Type B pancreatic cell (in vitro differentiated cells): Measurements from ENCODE around the gene ANKRD23. TPM values are rescaled to one million over a fixed set of nuclear protein-coding genes. Genes with fewer than 3 reads are reported as not detected.

Experiments
- DNase-seq: peaks from one replicate; pipeline ENCODE4 v3.0.0; 2021; ENCODE audit warnings: mixed read lengths; ENCODE audit not compliant: unreplicated experiment; ENCODE audit errors: extremely low spot score
- H3K27ac Mint-ChIP-seq: 2 replicates; pipeline ENCODE4 v1.8.0; 2021; ENCODE audit warnings: mild to moderate bottlenecking, mixed read lengths
- H3K27me3 Mint-ChIP-seq: 2 replicates; pipeline ENCODE4 v1.8.0; 2021; ENCODE audit warnings: mixed read lengths
- H3K36me3 Mint-ChIP-seq: 2 replicates; pipeline ENCODE4 v1.8.0; 2021; ENCODE audit warnings: mixed read lengths
- H3K4me1 Mint-ChIP-seq: one replicate; pipeline ENCODE4 v1.8.0; 2021; ENCODE audit warnings: mixed read lengths; ENCODE audit not compliant: unreplicated experiment
- H3K4me3 Mint-ChIP-seq: 2 replicates; pipeline ENCODE4 v1.8.0; 2021; ENCODE audit warnings: mild to moderate bottlenecking, mixed read lengths
- H3K9me3 Mint-ChIP-seq: 2 replicates; pipeline ENCODE4 v1.8.0; 2021; ENCODE audit warnings: mixed read lengths
- total RNA-seq: library from RNA; stranded (reverse); gene quantifications from 2 replicates; pipeline ENCODE4 v1.2.1, GENCODE V29; 2021; ENCODE audit warnings: low replicate concordance
- TF ChIP-seq, protein P1 (sequence below): fragments of 200-600 bp; sonication (generic); conservative IDR thresholded peaks from 2 replicates; pipeline ENCODE4 v1.5.0; 2021; ENCODE audit warnings: antibody characterized with exemption, mild to moderate bottlenecking

ANKRD23 gene
- total RNA-seq, 1 donor from 2014 or later: 8.1 TPM

DNA sequence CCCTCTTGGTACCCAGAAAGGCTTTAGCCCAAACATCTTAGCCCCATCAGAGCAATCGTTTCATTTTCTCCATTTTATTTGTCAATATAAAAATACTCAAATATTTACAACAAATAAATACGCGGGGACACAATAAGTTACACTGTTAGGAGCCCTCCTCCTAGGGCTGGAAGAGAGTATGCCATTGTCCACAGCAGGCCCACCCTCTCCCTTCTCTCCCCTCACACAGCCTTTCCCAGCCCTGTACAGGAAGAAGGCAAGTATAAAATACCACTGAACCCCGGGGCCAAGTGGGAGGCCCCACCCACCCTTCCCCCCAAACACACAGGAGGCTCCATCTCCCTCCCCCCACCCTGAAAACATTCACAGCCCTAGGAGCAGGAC, 15.9 kb upstream of the ANKRD23 start:
- peak overlapping the region; percentile 91 for H3K4me3 Mint-ChIP-seq
- H3K4me1 Mint-ChIP-seq: peaks cover 28% of the 10 kb centered on the region
- no peaks in the 10 kb centered on the region for H3K9me3 Mint-ChIP-seq
- no peak for DNase-seq
- TF ChIP-seq, protein P1, sequence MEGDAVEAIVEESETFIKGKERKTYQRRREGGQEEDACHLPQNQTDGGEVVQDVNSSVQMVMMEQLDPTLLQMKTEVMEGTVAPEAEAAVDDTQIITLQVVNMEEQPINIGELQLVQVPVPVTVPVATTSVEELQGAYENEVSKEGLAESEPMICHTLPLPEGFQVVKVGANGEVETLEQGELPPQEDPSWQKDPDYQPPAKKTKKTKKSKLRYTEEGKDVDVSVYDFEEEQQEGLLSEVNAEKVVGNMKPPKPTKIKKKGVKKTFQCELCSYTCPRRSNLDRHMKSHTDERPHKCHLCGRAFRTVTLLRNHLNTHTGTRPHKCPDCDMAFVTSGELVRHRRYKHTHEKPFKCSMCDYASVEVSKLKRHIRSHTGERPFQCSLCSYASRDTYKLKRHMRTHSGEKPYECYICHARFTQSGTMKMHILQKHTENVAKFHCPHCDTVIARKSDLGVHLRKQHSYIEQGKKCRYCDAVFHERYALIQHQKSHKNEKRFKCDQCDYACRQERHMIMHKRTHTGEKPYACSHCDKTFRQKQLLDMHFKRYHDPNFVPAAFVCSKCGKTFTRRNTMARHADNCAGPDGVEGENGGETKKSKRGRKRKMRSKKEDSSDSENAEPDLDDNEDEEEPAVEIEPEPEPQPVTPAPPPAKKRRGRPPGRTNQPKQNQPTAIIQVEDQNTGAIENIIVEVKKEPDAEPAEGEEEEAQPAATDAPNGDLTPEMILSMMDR: no peak
- peak overlapping the region; percentile 76 for H3K27ac Mint-ChIP-seq
- peaks cover 13% of the 10 kb centered on the region for H3K36me3 Mint-ChIP-seq
- no peaks in the 10 kb centered on the region for H3K27me3 Mint-ChIP-seq

DNA sequence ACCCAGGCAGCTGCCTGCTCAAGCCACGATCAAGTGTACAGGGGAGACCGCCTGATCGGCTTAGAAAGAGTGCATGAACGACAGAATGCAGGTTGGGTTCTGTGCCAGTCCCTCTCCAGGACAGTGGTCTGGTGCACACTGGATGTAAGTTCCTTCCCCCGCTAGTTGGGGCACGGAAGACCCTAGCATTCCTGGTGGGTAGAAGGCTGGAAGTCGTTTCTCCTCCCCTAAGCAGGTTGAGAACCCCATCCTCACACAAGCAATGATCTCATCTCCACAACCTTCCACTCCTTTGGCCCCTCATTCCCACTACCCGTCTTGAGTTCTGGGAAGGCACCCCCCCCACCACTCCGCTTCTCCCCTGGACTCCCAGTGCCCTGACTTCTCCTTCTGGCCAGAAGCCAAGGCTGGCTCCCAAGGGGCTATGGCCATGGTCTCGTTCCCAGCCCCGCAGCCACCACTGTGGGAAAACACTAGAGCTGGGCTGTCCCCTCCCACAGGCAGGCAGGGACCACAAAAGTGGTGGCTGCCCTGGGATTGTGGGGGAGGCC, 15.4 kb upstream of the ANKRD23 start:
- TF ChIP-seq, protein P1: no peak

DNA sequence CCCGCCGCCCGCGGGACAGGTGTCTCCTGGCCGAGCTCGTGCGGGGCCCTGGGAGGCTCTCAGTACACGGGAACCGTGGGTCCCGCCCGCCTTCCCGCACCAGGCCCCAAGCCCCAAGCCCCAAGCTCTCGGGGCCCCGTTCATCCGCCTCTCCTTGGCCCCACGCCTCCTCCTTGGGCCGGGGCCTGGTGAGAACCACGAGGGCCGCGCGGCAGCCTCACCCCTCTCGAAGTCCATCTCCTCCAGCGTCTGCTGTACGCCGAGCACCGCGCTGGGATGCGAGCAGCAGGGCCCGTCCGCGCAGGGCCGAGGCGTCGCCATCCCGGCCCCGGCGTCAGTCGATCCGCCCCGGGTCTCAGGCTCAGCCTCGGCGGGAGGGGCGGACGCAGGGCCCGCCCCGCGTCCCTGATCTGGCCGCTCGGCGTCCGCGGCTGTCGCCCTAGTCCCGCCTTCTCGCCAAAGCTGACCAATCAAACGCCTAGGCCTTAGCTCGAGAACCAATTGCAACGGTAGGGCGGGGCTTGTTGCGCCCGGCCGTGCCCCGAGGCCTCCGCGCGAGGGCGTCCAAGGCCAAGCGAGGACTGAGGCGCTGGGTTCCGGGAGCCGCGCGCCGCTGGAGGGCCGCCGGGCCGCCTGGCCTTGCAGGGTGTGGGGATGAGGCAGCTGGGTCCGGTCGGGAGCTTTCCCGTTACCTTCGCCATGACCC, 14.0 kb upstream of the ANKRD23 start, which contains the start of gene ANKRD39:
Gene ANKRD39 (minus strand): TSS at position 350 of the 706 bp plus-strand sequence. CDS start 29 bp downstream, at position 321.
- Mint-ChIP-seq H3K27ac (peak within 1 kb of the TSS; percentile 76), H3K36me3 (peaks cover 11% of the 10 kb centered on the region), H3K9me3 (no peaks in the 10 kb centered on the region), H3K27me3 (no peaks in the 10 kb centered on the region), H3K4me1 (peaks cover 28% of the 10 kb centered on the region), H3K4me3 (peak within 1 kb of the TSS; percentile 91)
- DNase-seq: peak; percentile 98
- TF ChIP-seq, protein P1: peak; percentile 74

More for the DNA sequence above, 15.4 kb upstream of the ANKRD23 start:
- DNase-seq: peak; percentile 68
- H3K27me3 Mint-ChIP-seq: no peaks in the 10 kb centered on the region
- peaks cover 28% of the 10 kb centered on the region for H3K4me1 Mint-ChIP-seq
- H3K9me3 Mint-ChIP-seq: no peaks in the 10 kb centered on the region
- H3K36me3 Mint-ChIP-seq: peaks cover 13% of the 10 kb centered on the region
- H3K27ac Mint-ChIP-seq: peak overlapping the region; percentile 76
- peak overlapping the region; percentile 91 for H3K4me3 Mint-ChIP-seq

DNA sequence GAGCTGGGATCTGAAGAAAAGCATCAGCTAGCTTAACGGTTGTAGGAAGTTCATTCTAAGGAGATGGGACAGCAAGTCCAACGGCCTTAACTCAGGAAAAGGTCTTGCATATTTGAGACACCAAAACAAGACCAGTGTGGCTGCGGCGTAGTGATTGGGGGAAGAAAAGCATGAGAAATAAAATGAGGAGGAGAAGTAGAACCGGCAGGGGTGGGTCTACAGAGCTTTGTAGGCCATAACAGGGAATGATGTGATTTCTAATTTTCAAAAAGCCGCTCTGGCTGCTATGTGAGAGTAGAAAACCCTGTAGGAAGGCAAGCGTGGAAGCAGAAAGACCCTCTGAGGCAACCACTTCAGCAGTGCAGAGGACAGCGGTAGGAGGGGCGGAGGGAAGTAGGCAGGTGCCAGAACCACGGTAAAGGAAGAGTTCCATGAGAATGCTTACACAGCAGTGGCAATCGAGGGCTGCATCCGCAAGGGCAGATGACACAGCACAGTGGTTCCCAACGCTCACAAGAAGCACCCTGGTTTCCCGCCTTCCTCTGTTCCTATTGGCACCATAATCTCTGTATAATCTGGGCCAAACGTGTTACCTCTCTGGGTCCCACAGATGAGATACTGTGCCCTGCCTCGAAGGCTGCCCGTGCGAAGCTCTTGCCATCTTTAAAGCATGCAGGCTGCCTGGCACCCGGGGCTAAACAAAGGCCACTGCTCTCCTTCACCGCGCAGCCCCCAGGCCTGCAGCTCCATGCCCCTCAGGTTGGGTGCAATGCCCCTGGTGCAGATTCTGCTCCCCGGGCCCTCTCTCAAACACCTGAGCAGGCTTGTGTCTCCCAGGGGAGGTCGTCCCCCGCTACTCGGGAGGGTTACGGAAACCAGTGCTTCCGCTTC, 13.2 kb upstream of the ANKRD23 start:
- DNase-seq: no peak
- peaks cover 12% of the 10 kb centered on the region for H3K36me3 Mint-ChIP-seq
- no peaks in the 10 kb centered on the region for H3K9me3 Mint-ChIP-seq
- no peaks in the 10 kb centered on the region for H3K27me3 Mint-ChIP-seq
- H3K4me3 Mint-ChIP-seq: peak overlapping the region; percentile 91
- TF ChIP-seq, protein P1: no peak
- H3K27ac Mint-ChIP-seq: peak overlapping the region; percentile 37
- H3K4me1 Mint-ChIP-seq: peaks cover 28% of the 10 kb centered on the region

DNA sequence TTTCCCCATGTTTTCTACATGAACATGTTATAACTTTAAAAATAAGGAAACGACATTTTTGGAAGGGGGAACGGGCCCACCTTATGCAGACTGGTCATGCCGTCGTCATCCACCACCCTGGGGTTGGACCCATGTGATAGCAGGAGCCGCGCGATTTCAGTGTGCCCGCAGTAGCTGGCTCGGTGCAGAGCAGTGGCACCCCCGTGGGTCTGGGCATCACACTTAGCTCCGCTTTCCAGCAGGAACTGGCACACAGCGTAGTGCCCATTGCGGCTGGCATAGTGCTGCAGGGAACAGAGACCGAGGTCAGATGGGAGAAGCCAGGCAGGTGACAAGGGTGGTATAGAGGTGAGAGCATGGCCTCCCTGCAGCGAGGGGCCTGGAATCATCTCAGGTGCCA, 9.5 kb upstream of the ANKRD23 start:
- TF ChIP-seq, protein P1: no peak
- no peak for DNase-seq
- H3K27ac Mint-ChIP-seq: no peak overlapping the region
- H3K4me1 Mint-ChIP-seq: peaks cover 14% of the 10 kb centered on the region
- no peak overlapping the region for H3K4me3 Mint-ChIP-seq
- H3K9me3 Mint-ChIP-seq: no peaks in the 10 kb centered on the region
- H3K36me3 Mint-ChIP-seq: peaks cover 8% of the 10 kb centered on the region
- no peaks in the 10 kb centered on the region for H3K27me3 Mint-ChIP-seq
